ENCODE data around the gene NUCKS1.

DNA sequence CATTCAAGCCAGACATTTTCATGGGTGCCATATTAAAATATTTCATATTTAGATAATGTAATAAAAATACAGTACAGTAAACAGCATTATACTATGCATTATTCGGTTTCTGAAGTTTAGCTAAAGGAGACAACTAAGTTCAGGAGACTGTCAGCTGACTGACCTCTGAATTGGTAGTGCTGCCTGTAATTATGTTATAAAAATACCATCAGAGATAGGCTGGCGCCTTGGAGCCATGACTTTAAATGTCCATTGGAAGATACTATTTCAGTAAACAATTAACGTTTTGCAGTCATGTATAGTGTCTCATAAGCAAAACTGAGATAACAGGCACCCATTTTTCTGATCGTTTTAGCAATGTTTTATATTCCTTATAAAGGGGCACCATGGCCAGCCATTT lies 36.6 kb upstream of the NUCKS1 start:
- TF ChIP-seq, protein P1, sequence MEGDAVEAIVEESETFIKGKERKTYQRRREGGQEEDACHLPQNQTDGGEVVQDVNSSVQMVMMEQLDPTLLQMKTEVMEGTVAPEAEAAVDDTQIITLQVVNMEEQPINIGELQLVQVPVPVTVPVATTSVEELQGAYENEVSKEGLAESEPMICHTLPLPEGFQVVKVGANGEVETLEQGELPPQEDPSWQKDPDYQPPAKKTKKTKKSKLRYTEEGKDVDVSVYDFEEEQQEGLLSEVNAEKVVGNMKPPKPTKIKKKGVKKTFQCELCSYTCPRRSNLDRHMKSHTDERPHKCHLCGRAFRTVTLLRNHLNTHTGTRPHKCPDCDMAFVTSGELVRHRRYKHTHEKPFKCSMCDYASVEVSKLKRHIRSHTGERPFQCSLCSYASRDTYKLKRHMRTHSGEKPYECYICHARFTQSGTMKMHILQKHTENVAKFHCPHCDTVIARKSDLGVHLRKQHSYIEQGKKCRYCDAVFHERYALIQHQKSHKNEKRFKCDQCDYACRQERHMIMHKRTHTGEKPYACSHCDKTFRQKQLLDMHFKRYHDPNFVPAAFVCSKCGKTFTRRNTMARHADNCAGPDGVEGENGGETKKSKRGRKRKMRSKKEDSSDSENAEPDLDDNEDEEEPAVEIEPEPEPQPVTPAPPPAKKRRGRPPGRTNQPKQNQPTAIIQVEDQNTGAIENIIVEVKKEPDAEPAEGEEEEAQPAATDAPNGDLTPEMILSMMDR (IDR thresholded peaks at IDR 0.05; ENCODE audit: low read length): no peak
- TF ChIP-seq EZH2 (IDR thresholded peaks at IDR 0.05; ENCODE audit: borderline replicate concordance, low read length): no peak

Data from OCI-LY1 (cell line).